Neural progenitor cell (in vitro differentiated cells): ENCODE measurements around the gene HMCES. TPM values are rescaled to one million over a fixed set of nuclear protein-coding genes. Genes with fewer than 3 reads are reported as not detected.

Source experiments
- DNase-seq: peaks from one replicate; pipeline ENCODE4 v3.0.0-alpha.2; 2016; ENCODE audit warnings: low spot score
- H2AFZ ChIP-seq: fragments of 200-600 bp; sonication (generic); replicated peaks from 2 replicates; pipeline ENCODE4 v1.6.1; 2016; ENCODE audit warnings: antibody characterized with exemption
- H3F3A ChIP-seq: fragments of 200-600 bp; sonication (generic); 2 replicates; pipeline ENCODE4 v1.6.1; 2016; ENCODE audit warnings: antibody characterized with exemption, low read depth
- H3K27ac ChIP-seq: fragments of 200-600 bp; sonication (generic); 2 replicates; pipeline ENCODE4 v1.5.1; 2016; ENCODE audit warnings: mild to moderate bottlenecking
- H3K27me3 ChIP-seq: fragments of 200-600 bp; sonication (generic); 2 replicates; pipeline ENCODE4 v1.6.1; 2016; ENCODE audit warnings: mild to moderate bottlenecking, moderate library complexity
- H3K36me3 ChIP-seq: fragments of 200-600 bp; sonication (generic); 2 replicates; pipeline ENCODE4 v1.5.1; 2016
- H3K4me1 ChIP-seq: fragments of 200-600 bp; sonication (generic); 2 replicates; pipeline ENCODE4 v1.6.1; 2016; ENCODE audit warnings: mixed run types
- H3K4me2 ChIP-seq: fragments of 200-600 bp; sonication (generic); 2 replicates; pipeline ENCODE4 v1.6.1; 2016
- H3K4me3 ChIP-seq: fragments of 200-600 bp; sonication (generic); 2 replicates; pipeline ENCODE4 v1.5.1; 2016
- H3K79me2 ChIP-seq: fragments of 200-600 bp; sonication (generic); 2 replicates; pipeline ENCODE4 v1.6.1; 2016; ENCODE audit warnings: low read depth
- H3K9ac ChIP-seq: fragments of 200-600 bp; sonication (generic); 2 replicates; pipeline ENCODE4 v1.6.1; 2016
- H3K9me3 ChIP-seq: fragments of 200-600 bp; sonication (generic); 2 replicates; pipeline ENCODE4 v1.5.1; 2016; ENCODE audit warnings: low read depth
- H4K20me1 ChIP-seq: fragments of 200-600 bp; sonication (generic); 2 replicates; pipeline ENCODE4 v1.6.1; 2016; ENCODE audit warnings: low read depth
- H3K27ac Mint-ChIP-seq: 3 replicates; pipeline ENCODE4 v1.8.0; 2021; ENCODE audit warnings: mixed read lengths
- H3K27me3 Mint-ChIP-seq: 2 replicates; pipeline ENCODE4 v1.8.0; 2022; ENCODE audit warnings: low read depth, mild to moderate bottlenecking, inconsistent platforms, moderate library complexity, mixed read lengths; ENCODE audit not compliant: insufficient read depth
- H3K36me3 Mint-ChIP-seq: 3 replicates; pipeline ENCODE4 v1.8.0; 2021; ENCODE audit warnings: mixed read lengths
- H3K4me1 Mint-ChIP-seq: 3 replicates; pipeline ENCODE4 v1.8.0; 2021; ENCODE audit warnings: mixed read lengths
- H3K4me3 Mint-ChIP-seq: 3 replicates; pipeline ENCODE4 v1.8.0; 2021; ENCODE audit warnings: mild to moderate bottlenecking, moderate library complexity, mixed read lengths
- H3K9me3 Mint-ChIP-seq: 3 replicates; pipeline ENCODE4 v1.8.0; 2020; ENCODE audit warnings: mixed read lengths
- EZH2 ChIP-seq: fragments of 200-600 bp; sonication (generic); IDR thresholded peaks from 2 replicates; pipeline ENCODE4 v1.6.1; 2017; ENCODE audit warnings: antibody characterized with exemption, mild to moderate bottlenecking, moderate library complexity
- EZH2phosphoT487 ChIP-seq: fragments of 200-600 bp; sonication (generic); IDR thresholded peaks from 2 replicates; pipeline ENCODE4 v1.6.1; 2017; ENCODE audit warnings: antibody characterized with exemption
- total RNA-seq: library from RNA; depleted of rRNA; stranded (reverse); fragments of >200 nt; gene quantifications from 2 replicates; pipeline ENCODE4 v1.2.3, GENCODE V29; 2015; ENCODE audit warnings: low replicate concordance
- TF ChIP-seq, protein P1 (sequence below): fragments of 200-600 bp; sonication (generic); IDR thresholded peaks from 2 replicates; pipeline ENCODE4 v1.5.1; 2017; ENCODE audit warnings: antibody characterized with exemption, mild to moderate bottlenecking

Gene HMCES
- total RNA-seq, 1 donor from 2014 or later: 25.1 TPM

DNA sequence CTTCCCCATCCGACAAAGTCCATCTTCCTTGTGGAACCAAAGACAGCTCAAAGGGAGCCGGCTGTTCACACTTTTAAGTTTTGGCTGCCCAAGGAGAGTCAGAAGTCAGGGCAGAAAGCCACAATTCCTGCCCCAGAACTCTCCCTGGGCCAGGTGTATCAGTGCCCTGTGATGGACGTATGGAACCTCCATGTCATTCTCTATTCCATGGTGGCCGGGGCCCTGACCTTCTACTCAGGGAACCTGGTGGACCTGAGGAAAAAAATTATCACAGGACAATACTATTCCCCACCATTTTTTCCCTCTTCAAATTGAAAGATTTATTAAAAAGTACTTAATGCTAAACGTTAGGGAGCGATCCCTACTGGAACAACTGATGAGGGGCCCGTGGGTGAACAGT lies 66.6 kb downstream of the HMCES start:
- no peaks in the 10 kb centered on the region for H3F3A ChIP-seq
- Mint-ChIP-seq H3K27me3 (peaks cover 16% of the 10 kb centered on the region), H3K4me1 (peaks cover 32% of the 10 kb centered on the region), H3K9me3 (peaks cover 12% of the 10 kb centered on the region), H3K4me3 (no peak overlapping the region), H3K27ac (no peak overlapping the region), H3K36me3 (no peaks in the 10 kb centered on the region)
- no peaks in the 10 kb centered on the region for H3K4me1 ChIP-seq
- no peak for DNase-seq
- H2AFZ ChIP-seq: no peak overlapping the region
- H3K9ac ChIP-seq: no peak overlapping the region
- no peaks in the 10 kb centered on the region for H3K36me3 ChIP-seq
- H3K79me2 ChIP-seq: no peaks in the 10 kb centered on the region
- no peak overlapping the region for H3K4me3 ChIP-seq
- H3K9me3 ChIP-seq: no peaks in the 10 kb centered on the region
- no peak overlapping the region for H3K4me2 ChIP-seq
- H3K27ac ChIP-seq: no peak overlapping the region
- TF ChIP-seq EZH2: no peak
- TF ChIP-seq, protein P1, sequence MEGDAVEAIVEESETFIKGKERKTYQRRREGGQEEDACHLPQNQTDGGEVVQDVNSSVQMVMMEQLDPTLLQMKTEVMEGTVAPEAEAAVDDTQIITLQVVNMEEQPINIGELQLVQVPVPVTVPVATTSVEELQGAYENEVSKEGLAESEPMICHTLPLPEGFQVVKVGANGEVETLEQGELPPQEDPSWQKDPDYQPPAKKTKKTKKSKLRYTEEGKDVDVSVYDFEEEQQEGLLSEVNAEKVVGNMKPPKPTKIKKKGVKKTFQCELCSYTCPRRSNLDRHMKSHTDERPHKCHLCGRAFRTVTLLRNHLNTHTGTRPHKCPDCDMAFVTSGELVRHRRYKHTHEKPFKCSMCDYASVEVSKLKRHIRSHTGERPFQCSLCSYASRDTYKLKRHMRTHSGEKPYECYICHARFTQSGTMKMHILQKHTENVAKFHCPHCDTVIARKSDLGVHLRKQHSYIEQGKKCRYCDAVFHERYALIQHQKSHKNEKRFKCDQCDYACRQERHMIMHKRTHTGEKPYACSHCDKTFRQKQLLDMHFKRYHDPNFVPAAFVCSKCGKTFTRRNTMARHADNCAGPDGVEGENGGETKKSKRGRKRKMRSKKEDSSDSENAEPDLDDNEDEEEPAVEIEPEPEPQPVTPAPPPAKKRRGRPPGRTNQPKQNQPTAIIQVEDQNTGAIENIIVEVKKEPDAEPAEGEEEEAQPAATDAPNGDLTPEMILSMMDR: no peak
- TF ChIP-seq EZH2phosphoT487: no peak
- H4K20me1 ChIP-seq: no peaks in the 10 kb centered on the region
- H3K27me3 ChIP-seq: no peaks in the 10 kb centered on the region

DNA sequence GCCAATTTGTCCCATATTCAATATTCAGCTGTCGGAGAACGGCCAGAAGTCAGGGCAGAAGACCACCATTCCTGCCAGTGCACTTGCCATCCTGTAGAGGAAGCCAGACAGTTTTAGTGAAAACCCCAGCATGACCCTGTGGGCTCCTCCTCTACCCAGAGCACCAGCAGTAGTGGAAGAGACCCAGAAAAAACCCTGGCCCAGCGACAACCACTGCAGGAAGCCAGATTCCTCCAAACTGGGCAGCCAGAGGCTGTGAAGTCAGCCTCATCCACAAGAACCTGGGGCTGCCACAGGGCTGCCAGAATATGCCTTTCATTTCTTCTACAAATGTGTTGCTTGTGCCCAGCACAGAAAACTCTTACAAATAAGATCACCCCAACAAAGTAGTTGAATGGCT lies 67.3 kb downstream of the HMCES start:
- Mint-ChIP-seq H3K4me1 (peaks cover 32% of the 10 kb centered on the region), H3K27ac (no peak overlapping the region), H3K27me3 (peaks cover 16% of the 10 kb centered on the region), H3K9me3 (peaks cover 10% of the 10 kb centered on the region), H3K36me3 (no peaks in the 10 kb centered on the region), H3K4me3 (no peak overlapping the region)
- no peaks in the 10 kb centered on the region for H3K36me3 ChIP-seq
- H3K4me2 ChIP-seq: no peak overlapping the region
- H2AFZ ChIP-seq: no peak overlapping the region
- H3K9me3 ChIP-seq: no peaks in the 10 kb centered on the region
- H3K9ac ChIP-seq: no peak overlapping the region
- no peak overlapping the region for H3K4me3 ChIP-seq
- no peaks in the 10 kb centered on the region for H4K20me1 ChIP-seq
- DNase-seq: no peak
- no peaks in the 10 kb centered on the region for H3K27me3 ChIP-seq
- TF ChIP-seq, protein P1: no peak
- TF ChIP-seq EZH2: no peak
- TF ChIP-seq EZH2phosphoT487: no peak
- H3K79me2 ChIP-seq: no peaks in the 10 kb centered on the region
- no peaks in the 10 kb centered on the region for H3F3A ChIP-seq
- H3K27ac ChIP-seq: no peak overlapping the region
- H3K4me1 ChIP-seq: no peaks in the 10 kb centered on the region

DNA sequence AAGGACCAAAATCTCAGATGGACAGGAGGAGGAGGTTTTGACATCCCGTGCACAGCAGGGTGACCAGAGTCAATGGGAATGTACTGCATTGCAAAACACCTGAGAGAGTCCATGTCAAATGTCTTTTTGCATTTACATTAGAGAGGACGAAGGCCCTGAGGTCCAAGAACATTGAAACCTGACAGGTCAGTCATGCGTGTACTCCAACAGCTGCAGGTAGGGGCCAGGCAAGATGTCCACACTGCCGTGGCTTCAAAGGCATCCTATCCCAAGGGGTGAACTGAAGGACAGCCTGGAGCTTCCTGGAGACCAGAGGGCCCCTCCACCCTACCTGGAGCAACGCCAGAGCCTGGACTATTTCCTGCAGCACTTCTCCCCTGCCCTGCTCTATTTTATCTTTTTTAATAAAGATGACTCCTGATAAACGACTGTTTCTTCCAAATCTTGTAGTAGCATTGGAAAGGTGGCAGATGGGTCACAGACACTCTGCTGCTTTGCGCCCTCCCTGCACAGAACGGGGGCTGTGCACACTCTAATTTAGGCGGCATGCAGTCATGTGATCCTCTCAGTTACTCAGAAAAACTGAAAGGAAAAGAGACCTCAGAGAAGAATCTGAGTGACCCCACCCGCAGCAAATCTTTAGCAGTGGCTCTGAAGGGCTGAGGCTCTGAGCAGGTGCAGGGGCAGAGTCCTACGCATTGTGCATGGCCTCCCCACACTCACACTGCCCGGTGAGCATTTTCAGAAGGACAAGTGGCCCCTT lies 68.2 kb downstream of the HMCES start:
- H4K20me1 ChIP-seq: no peaks in the 10 kb centered on the region
- Mint-ChIP-seq H3K9me3 (peaks cover 8% of the 10 kb centered on the region), H3K27ac (no peak overlapping the region), H3K4me1 (peaks cover 29% of the 10 kb centered on the region), H3K36me3 (no peaks in the 10 kb centered on the region), H3K4me3 (no peak overlapping the region), H3K27me3 (peaks cover 17% of the 10 kb centered on the region)
- H3K27me3 ChIP-seq: no peaks in the 10 kb centered on the region
- H3K9me3 ChIP-seq: no peaks in the 10 kb centered on the region
- no peak overlapping the region for H3K27ac ChIP-seq
- H3F3A ChIP-seq: no peaks in the 10 kb centered on the region
- H3K4me3 ChIP-seq: no peak overlapping the region
- DNase-seq: no peak
- H3K79me2 ChIP-seq: no peaks in the 10 kb centered on the region
- TF ChIP-seq, protein P1: no peak
- no peak for TF ChIP-seq EZH2phosphoT487
- TF ChIP-seq EZH2: no peak
- H3K4me1 ChIP-seq: no peaks in the 10 kb centered on the region
- H3K4me2 ChIP-seq: no peak overlapping the region
- H3K9ac ChIP-seq: no peak overlapping the region
- no peak overlapping the region for H2AFZ ChIP-seq
- H3K36me3 ChIP-seq: no peaks in the 10 kb centered on the region
